GM06990 (cell line): ENCODE data around the gene TMEM72.

Experiments used
- DNase-seq: peaks from one replicate; pipeline ENCODE4 v3.0.0-alpha.2; 2011; ENCODE audit not compliant: insufficient read length; ENCODE audit errors: extremely low read depth
- H3K27me3 ChIP-seq: replicated peaks from 2 replicates; pipeline ENCODE4 v1.6.0; 2011; ENCODE audit warnings: low read length; ENCODE audit not compliant: control insufficient read depth, insufficient read depth
- H3K36me3 ChIP-seq: 2 replicates; pipeline ENCODE4 v1.5.1; 2011; ENCODE audit warnings: low read length; ENCODE audit not compliant: control insufficient read depth, insufficient read depth
- H3K4me3 ChIP-seq: replicated peaks from 2 replicates; pipeline ENCODE4 v1.5.1; 2011; ENCODE audit warnings: low read depth, mild to moderate bottlenecking, control low read depth, low read length
- CTCF ChIP-seq: IDR thresholded peaks from 2 replicates; pipeline ENCODE4 v1.5.1; 2011; ENCODE audit warnings: low read length, control low read depth, mild to moderate bottlenecking, inconsistent platforms; ENCODE audit not compliant: insufficient read depth, poor library complexity, severe bottlenecking

TMEM72 gene

GRCh38 chr10:44924261-44925040, 13.3 kb downstream of the TMEM72 start:
- no peak for DNase-seq
- Histone ChIP-seq H3K4me3 (no peak overlapping the region), H3K27me3 (no peaks in the 10 kb centered on the region; the same call in 1 of the 2 replicates)

GRCh38 chr10:44925224-44925623, 14.1 kb downstream of the TMEM72 start:
- no peaks in the 10 kb centered on the region; the same call in 1 of the 2 replicates for H3K27me3 ChIP-seq
- TF ChIP-seq CTCF = peak; percentile 23
- no peak for DNase-seq
- H3K36me3 ChIP-seq = no peaks in the 10 kb centered on the region
- no peak overlapping the region for H3K4me3 ChIP-seq

More at GRCh38 chr10:44924261-44925040, 13.3 kb downstream of the TMEM72 start:
- TF ChIP-seq CTCF = no peak
- H3K36me3 ChIP-seq = no peaks in the 10 kb centered on the region

GRCh38 chr10:44925811-44926750, 14.9 kb downstream of the TMEM72 start:
- H3K27me3 ChIP-seq = no peaks in the 10 kb centered on the region; the same call in 1 of the 2 replicates
- no peaks in the 10 kb centered on the region for H3K36me3 ChIP-seq
- no peak for DNase-seq
- TF ChIP-seq CTCF = no peak
- H3K4me3 ChIP-seq = no peak overlapping the region

GRCh38 chr10:44926751-44927351, 15.7 kb downstream of the TMEM72 start:
- Histone ChIP-seq H3K27me3 (no peaks in the 10 kb centered on the region; the same call in 1 of the 2 replicates), H3K4me3 (no peak overlapping the region), H3K36me3 (no peaks in the 10 kb centered on the region)
- DNase-seq = no peak
- TF ChIP-seq CTCF = no peak

GRCh38 chr10:44927352-44927751, 16.2 kb downstream of the TMEM72 start:
- Histone ChIP-seq H3K27me3 (no peaks in the 10 kb centered on the region; the same call in 1 of the 2 replicates), H3K4me3 (no peak overlapping the region), H3K36me3 (no peaks in the 10 kb centered on the region)
- TF ChIP-seq CTCF = no peak
- DNase-seq = no peak
